GM13976 (cell line): ENCODE results near the gene PDP2.

ENCODE experiments used
- DNase-seq: peaks from one replicate; pipeline ENCODE4 v3.0.0; 2012; ENCODE audit warnings: low spot score
- in situ Hi-C: fragments of 300-500 bp; cut with MboI; formaldehyde crosslinking; loops from one replicate; pipeline ENCODE4 v1.12.0; 2022; ENCODE audit warnings: low sequenced_read_pairs, mixed read lengths, inconsistent platforms; ENCODE audit not compliant: unreplicated experiment
- TF ChIP-seq, protein P1 (sequence below): IDR thresholded peaks from 2 replicates; pipeline ENCODE4 v1.5.1; 2012; ENCODE audit warnings: borderline replicate concordance, mild to moderate bottlenecking; ENCODE audit not compliant: insufficient read depth; ENCODE audit errors: extremely low read depth, missing control alignments, control extremely low read depth

Gene PDP2

DNA sequence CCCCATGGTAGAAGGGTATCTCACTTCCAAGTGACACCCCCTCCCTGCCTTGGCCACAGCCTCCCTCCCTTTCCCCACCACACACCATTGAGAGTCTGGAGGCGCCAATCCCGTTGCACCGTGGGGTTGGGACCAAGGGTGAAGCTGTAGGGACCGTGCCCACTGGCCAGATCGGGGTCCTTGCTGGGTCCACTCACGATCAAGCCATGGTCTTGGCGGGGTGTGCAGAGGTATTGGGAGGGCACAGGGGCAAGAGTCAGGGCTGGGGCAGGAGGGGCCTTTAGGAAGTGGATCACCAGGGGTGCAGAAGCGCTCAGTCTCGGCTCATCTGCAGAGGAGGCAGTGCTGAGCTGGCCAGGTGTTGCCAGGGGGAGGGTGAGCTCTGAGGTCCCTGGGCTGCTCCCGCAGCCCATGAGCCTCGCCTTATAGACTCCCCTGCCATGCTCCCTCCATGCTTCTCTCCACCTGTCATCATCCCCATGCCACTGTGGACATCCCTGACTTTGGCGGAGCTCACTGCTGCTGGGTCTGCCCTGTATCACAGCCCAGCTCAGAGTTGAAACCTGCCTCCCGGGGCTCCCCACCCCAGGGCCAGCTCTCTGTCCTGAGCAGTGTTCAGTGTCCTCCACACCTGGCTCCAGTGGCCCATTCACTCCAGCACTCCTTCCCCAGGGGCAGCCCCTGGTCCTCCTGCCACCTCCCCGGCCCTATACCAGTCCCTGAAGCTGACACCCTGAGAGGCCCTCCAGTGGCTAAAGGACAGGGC is 30.0 kb downstream of the PDP2 start:
- in situ Hi-C loops: no loop called here
- TF ChIP-seq, protein P1, sequence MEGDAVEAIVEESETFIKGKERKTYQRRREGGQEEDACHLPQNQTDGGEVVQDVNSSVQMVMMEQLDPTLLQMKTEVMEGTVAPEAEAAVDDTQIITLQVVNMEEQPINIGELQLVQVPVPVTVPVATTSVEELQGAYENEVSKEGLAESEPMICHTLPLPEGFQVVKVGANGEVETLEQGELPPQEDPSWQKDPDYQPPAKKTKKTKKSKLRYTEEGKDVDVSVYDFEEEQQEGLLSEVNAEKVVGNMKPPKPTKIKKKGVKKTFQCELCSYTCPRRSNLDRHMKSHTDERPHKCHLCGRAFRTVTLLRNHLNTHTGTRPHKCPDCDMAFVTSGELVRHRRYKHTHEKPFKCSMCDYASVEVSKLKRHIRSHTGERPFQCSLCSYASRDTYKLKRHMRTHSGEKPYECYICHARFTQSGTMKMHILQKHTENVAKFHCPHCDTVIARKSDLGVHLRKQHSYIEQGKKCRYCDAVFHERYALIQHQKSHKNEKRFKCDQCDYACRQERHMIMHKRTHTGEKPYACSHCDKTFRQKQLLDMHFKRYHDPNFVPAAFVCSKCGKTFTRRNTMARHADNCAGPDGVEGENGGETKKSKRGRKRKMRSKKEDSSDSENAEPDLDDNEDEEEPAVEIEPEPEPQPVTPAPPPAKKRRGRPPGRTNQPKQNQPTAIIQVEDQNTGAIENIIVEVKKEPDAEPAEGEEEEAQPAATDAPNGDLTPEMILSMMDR: no peak
- DNase-seq: no peak

DNA sequence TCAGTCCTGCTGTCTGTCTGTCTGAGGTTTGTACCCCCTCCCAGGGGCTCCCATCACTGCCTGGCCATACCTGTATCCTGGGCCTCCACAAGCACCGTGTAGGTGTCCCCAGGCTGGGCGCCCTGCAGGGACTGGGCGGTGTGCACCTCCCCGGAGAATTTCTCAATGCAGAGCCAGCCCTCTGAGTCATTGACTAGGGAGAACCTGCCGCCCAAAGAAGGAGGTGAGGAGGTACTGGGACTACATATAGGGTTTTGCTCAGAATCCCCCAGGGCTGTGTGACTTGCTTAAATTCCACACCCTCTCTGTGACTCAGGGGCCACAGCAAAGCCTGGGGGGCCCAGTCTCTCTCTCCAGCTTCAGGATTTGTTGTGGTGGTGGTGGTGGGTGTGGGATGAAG is 30.8 kb downstream of the PDP2 start:
- TF ChIP-seq, protein P1: no peak
- no peak for DNase-seq
- in situ Hi-C loops: no loop called here

DNA sequence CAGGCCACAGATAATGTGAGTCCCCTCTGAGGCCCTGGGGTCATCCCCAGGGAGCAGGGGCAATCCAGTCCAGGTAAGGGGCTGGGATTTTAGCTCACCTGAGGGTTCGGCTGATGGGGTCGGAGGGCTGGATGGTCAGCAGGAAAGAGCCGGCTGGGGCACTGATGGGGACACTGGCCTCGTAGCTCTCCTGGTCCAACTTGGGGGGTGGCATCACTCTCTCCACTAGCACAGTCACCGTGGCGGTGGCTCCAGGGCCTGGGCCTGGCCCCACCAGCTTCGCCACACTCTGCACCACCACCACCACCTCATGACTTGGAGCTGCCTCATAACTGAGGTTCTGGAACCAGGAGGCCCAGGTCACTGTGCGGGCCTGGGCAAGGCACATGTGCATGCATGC is 31.5 kb downstream of the PDP2 start:
- TF ChIP-seq, protein P1: no peak
- DNase-seq: no peak
- in situ Hi-C loops: no loop called here

DNA sequence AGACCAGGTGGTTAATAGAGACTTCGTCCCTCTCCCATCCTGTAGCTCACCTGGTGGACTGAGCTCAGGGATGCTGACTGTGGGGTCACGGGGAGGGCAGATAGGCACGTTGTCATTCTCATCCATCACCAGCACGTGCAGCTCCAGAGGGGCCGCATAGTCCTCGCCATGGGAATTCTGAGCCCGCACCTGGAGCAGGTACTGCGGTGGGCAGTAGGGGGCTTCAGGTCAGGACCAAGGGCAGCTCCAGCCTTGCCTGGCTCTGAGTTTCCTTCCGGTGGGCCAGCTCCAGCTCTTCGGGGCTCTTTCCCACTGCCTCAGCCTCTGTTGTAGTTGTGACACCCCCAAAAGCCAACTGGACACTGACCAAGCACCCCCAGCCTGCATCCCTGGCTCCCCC is 32.8 kb downstream of the PDP2 start:
- TF ChIP-seq, protein P1: no peak
- DNase-seq: no peak
- in situ Hi-C loops: no loop called here

DNA sequence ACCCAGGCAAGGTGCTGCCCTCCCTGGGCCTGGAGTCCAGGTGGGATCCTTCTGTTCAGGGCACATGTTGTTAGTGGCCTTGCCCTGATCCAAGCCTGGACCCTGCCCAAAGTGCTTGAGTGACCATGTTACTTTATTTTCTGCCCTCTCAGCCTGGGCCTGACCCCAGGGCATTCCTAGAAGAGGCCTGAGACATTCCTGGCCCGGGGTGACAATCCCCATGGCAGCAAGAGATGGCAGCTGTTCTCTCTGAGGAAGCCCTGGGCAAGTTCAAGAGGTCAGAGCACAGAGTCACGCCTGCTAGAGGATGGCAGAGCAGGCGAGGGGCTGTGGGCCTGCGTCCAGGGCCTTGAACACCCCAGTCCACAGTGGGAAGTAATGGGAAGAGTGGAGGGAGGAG is 33.4 kb downstream of the PDP2 start:
- TF ChIP-seq, protein P1: no peak
- in situ Hi-C loops: no loop called here
- no peak for DNase-seq

DNA sequence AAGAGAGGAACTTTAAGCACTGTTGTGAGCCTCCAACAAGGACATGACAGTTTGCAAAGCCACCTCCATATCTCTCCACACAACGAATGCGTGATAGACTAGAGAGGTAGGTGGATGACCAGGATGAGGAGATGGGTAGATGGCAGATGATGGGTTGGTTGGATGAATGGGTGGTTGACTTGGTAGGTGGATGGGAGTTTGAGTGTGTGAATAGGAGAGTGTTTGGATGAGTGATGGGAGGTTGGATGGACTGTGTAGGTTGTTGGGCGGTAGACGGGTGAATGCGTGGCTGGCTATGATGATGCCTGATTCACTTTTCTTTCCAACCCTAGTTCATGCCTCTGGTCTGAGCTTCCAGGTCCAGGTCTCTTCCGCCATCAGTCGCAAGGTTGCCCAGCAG is 34.2 kb downstream of the PDP2 start:
- DNase-seq: no peak
- TF ChIP-seq, protein P1: no peak
- in situ Hi-C loops: no loop called here
